Measurements from ENCODE around the gene AK2. TPM values are rescaled to one million over a fixed set of nuclear protein-coding genes. Genes with fewer than 3 reads are reported as not detected.

Gene AK2
- total and polyA plus RNA-seq, 2 donors (not counting 1 experiment from before 2014, with no cell fraction given): 66.8 to 109 TPM

DNA sequence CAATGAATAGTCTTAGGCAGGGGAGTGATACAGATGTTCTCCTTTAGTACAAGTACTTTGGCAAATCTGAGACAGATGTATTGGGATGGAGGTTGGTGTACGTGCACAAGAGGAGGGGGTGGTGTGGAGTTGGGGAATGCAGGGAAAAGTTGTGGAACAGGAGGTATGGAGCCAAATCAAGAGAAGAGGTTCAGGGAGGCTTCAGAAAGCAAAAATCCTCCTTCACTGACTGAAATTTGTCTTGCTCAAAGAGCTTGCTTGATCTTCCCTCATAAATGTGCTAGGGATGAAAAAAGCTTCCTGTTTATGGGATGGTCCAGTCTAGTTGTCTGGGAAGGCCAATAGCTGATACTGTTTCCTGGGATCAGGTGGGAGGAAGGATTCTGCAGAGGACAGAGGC, 77.9 kb downstream of the AK2 start:
- Histone ChIP-seq H3K79me2 (ENCODE audit: control insufficient read depth, insufficient read depth, low read length) (peaks cover 97% of the 10 kb centered on the region), H3K9me3 (ENCODE audit: control extremely low read depth in 1 of 3, control insufficient read depth in 2 of 3, insufficient read depth in 1 of 3, low read length in 2 of 3) (no peaks in the 10 kb centered on the region), H3K27me3 (replicated peaks in 1 of 4; ENCODE audit: control extremely low read depth in 1 of 4, control insufficient read depth in 3 of 4, insufficient read depth in 4 of 4, low read length in 3 of 4) (no peaks in the 10 kb centered on the region), H3K4me3 (ENCODE audit: control extremely low read depth in 1 of 5, extremely low read depth in 1 of 5, insufficient read depth in 1 of 5, low read depth in 2 of 5, low read length in 4 of 5) (no peak overlapping the region), H3K36me3 (replicated peaks in 1 of 2; ENCODE audit: control extremely low read depth in 1 of 2, control insufficient read depth in 1 of 2, extremely low read depth in 1 of 2, insufficient read depth in 2 of 2, low read length in 1 of 2) (no peaks in the 10 kb centered on the region), H3K4me2 (replicated peaks; ENCODE audit: low read depth, low read length, poor library complexity, severe bottlenecking) (no peak overlapping the region), H2AFZ (ENCODE audit: insufficient read depth, low read depth, low read length, poor library complexity, severe bottlenecking) (no peak overlapping the region), H3K27ac (ENCODE audit: low read length in 2 of 2) (no peak overlapping the region), H3K9ac (ENCODE audit: low read length) (no peak overlapping the region), H3K4me1 (ENCODE audit: control insufficient read depth in 2 of 2, insufficient read depth in 2 of 2, low read length in 2 of 2) (peaks cover 44 to 46% of the 10 kb centered on the region in 2 donors), H4K20me1 (ENCODE audit: control insufficient read depth, insufficient read depth, low read length, poor library complexity, severe bottlenecking) (peaks cover 39% of the 10 kb centered on the region)
- DNase-seq (no peak), ATAC-seq (ENCODE audit: low read depth) (no peak)
- intact Hi-C loops (cut with micrococcal nuclease): no loop called here
- CTCF ChIA-PET: interaction anchor here (0.7 to 1.6 kb wide), 3 partner anchors 22 to 48 kb away, joined by 3 to 4 read pairs (median 4); no protein-coding TSS in a partner anchor
- Mint-ChIP-seq H3K27me3 (no peaks in the 10 kb centered on the region), H3K9me3 (ENCODE audit: insufficient read depth) (no peaks in the 10 kb centered on the region), H3K4me3 (peak overlapping the region; percentile 6), H3K4me1 (peaks cover 74% of the 10 kb centered on the region), H3K27ac (peak overlapping the region; percentile 38)
- POLR2A ChIA-PET: no interaction called here
- no peak for TF ChIP-seq EZH2 (IDR thresholded peaks at IDR 0.05; ENCODE audit: borderline replicate concordance, insufficient read depth, low read depth, low read length, poor library complexity, severe bottlenecking)
- TF ChIP-seq, protein P1, sequence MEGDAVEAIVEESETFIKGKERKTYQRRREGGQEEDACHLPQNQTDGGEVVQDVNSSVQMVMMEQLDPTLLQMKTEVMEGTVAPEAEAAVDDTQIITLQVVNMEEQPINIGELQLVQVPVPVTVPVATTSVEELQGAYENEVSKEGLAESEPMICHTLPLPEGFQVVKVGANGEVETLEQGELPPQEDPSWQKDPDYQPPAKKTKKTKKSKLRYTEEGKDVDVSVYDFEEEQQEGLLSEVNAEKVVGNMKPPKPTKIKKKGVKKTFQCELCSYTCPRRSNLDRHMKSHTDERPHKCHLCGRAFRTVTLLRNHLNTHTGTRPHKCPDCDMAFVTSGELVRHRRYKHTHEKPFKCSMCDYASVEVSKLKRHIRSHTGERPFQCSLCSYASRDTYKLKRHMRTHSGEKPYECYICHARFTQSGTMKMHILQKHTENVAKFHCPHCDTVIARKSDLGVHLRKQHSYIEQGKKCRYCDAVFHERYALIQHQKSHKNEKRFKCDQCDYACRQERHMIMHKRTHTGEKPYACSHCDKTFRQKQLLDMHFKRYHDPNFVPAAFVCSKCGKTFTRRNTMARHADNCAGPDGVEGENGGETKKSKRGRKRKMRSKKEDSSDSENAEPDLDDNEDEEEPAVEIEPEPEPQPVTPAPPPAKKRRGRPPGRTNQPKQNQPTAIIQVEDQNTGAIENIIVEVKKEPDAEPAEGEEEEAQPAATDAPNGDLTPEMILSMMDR (IDR thresholded peaks at IDR 0.05): no peak
- WGBS (ENCODE audit: insufficient coverage): 100% methylated on average over 1 of the region's 1 CpG

Other genes starting within 250 kb of the AK2 start
- gene YARS1, start 219.5 kb downstream of the AK2 start, total RNA-seq: 70.7 and 73.2 TPM in 2 replicates
- gene YARS1, start 219.5 kb downstream of the AK2 start, polyA plus RNA-seq: 33.0 and 38.6 TPM in 2 replicates
- 94.1 and 105 TPM in 2 replicates for gene S100PBP, start 219.2 kb downstream of the AK2 start, total RNA-seq
- 32.5 TPM in 2 replicates for gene S100PBP, start 219.2 kb downstream of the AK2 start, polyA plus RNA-seq
- gene FNDC5, start 166.0 kb downstream of the AK2 start, total RNA-seq: 0.75 and 0.76 TPM in 2 replicates
- 2.0 and 2.1 TPM in 2 replicates for gene FNDC5, start 166.0 kb downstream of the AK2 start, polyA plus RNA-seq
- not detected in 2 replicates for gene HPCA, start 150.4 kb downstream of the AK2 start, total RNA-seq
- 0.06 TPM in 1 of 2 replicates, not detected in the other for gene HPCA, start 150.4 kb downstream of the AK2 start, polyA plus RNA-seq
- not detected in 2 replicates for gene TMEM54, start 135.5 kb downstream of the AK2 start, total RNA-seq
- 0.13 and 0.37 TPM in 2 replicates for gene TMEM54, start 135.5 kb downstream of the AK2 start, polyA plus RNA-seq
- 38.4 and 40.3 TPM in 2 replicates for gene RNF19B, start 72.1 kb downstream of the AK2 start, total RNA-seq
- gene RNF19B, start 72.1 kb downstream of the AK2 start, polyA plus RNA-seq: 29.9 and 34.9 TPM in 2 replicates
- 5.4 and 5.9 TPM in 2 replicates for gene AZIN2, start 44.3 kb upstream of the AK2 start, total RNA-seq
- 0.33 and 1.1 TPM in 2 replicates for gene AZIN2, start 44.3 kb upstream of the AK2 start, polyA plus RNA-seq
- gene TRIM62, start 145.2 kb upstream of the AK2 start, total RNA-seq: 15.7 and 24.1 TPM in 2 replicates
- 8.3 and 10.7 TPM in 2 replicates for gene TRIM62, start 145.2 kb upstream of the AK2 start, polyA plus RNA-seq
- 19.0 and 20.4 TPM in 2 replicates for gene ZNF362, start 219.6 kb upstream of the AK2 start, total RNA-seq
- 14.0 and 17.2 TPM in 2 replicates for gene ZNF362, start 219.6 kb upstream of the AK2 start, polyA plus RNA-seq